ENCODE measurements around the gene FFAR2.
"Not testable (repeated sequence)": the region's sequence is repeated elsewhere in the genome, so short reads cannot be mapped to it uniquely, and the experiment has no call there.

Gene FFAR2

DNA sequence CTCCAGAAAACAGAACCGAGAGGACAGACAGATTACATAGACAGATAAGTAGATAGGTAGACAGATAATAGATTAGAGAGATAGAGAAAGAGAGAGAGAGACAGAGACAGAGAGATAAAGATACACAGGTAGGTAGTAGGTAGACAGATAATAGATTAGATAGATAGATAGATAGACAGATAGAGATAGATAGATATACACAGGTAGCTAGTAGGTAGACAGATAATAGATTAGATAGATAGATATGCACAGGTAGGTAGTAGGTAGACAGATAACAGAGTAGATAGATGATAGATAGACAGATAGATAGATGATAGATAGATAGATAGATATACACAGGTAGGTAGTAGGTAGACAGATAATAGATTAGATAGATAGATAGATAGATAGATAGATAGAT is 10.1 kb downstream of the FFAR2 start:
- DNase-seq = no peak

DNA sequence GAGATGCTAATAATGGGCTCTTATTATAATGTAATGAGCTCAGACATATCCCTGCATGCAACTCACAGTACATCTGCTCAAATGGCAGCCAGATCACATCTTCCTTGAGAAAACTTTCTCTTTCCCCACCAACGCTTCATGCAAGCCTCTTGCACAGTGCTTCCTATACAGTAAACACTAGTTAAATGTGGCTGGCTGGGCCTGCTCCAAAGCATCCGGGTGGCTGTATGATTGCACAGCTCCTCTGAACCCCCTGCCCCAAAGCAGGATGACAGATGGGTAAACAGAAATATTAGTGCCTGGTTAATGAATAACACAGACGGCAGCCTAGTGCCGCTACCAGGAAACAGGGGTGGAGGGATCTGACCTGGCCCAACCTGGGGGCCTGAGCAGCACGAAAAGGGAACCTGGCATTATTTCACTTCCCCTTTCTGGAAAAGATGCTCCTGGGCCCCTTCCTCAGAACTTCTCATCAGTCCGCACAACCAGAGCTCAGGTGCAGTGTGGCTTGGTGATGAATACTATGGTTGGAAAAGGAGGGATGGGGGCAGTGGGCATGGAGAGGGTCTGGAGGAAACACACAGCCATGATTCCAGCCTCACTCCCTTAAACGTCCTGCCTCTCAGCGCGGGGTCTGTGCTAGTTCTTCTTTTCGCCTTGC is 10.8 kb downstream of the FFAR2 start:
- DNase-seq = no peak

DNA sequence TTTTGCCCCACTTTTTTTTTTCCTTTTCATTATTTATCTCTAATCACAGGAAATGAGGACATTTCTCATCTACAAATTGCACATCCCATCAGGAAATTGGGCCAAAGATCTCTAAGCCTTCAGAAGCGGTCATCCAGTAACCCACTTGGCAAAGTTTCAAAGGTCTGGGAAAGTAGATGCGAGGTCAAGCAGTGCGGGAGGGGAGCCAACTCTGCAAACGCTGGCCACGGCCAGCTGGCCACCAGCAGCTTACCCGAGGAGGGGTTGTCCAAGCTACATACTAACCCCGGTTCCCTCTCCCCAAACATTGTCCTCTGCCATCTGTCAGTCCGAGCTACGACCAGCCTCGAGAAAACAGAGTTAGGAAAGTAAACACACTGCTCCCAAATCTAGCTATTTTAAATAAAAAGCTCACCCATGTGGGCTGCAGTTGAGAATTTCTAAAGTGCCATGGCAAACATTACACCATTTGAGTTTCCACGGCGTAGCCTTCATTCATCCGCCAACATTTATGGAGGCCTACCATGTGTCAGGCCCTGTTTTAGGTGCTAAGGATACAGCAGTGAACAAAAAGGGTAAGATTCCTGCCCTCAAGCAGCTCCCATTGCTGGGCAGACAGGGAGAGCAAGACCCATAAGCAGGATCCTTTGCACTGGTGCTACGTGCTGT is 11.5 kb downstream of the FFAR2 start:
- DNase-seq = no peak

DNA sequence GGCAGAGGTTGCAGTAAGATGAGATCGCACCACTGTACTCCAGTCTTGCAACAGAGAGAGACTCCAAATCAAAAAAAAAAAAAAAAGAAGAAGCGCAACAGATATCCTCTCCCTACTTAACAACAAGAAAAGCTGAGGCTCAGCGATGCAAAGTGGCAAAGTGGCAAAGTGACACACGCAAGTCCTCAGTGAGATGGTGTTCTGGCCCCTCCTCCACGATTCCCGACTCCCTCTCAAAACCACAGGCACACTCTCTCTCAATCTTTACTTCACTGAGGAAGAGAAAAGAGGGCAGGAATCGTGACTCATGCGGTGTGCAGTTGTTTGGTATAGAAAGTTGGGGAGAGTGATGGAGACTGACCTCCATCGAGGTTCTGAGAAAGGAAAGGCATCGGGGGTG is 12.6 kb downstream of the FFAR2 start:
- DNase-seq = no peak

DNA sequence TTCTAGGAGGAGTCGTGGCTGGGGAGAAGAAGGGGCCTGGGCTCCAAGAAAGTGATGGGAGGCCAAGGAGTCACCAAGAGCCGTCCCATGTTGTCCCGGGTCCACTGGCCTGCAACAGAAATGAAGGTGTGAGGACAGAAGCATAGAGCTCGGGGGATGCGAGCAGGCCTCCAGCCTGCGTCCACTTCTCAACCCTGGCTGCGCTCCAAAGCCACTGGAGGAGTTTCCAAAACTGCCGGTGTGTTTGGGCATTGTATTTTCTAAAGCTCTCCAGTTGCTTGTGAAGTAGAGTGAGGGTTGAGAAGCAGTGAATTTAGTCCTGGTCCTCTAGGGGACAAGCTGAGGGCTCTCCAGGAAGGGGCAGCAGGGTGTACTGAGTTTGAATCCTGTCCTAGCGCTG is 13.0 kb downstream of the FFAR2 start:
- no peak for DNase-seq

DNA sequence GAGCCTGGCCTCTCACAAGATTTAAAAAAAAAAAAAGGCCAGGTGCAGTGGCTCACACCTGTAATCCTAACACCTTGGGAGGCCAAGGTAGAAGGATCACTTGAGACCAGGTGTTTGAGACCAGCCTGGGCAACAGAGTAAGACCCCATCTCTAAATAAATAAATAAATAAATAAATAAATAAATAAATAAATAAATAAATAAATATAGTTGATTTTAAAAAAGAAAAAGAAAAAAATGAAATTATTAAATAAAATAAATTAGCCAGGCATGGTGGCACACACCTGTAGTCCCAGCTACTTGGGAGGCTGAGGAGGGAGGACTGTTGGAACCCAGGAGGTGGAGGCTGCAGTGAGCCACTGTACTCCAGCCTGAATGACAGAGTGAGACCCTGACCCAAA is 13.7 kb downstream of the FFAR2 start:
- not testable (repeated sequence) for DNase-seq

DNA sequence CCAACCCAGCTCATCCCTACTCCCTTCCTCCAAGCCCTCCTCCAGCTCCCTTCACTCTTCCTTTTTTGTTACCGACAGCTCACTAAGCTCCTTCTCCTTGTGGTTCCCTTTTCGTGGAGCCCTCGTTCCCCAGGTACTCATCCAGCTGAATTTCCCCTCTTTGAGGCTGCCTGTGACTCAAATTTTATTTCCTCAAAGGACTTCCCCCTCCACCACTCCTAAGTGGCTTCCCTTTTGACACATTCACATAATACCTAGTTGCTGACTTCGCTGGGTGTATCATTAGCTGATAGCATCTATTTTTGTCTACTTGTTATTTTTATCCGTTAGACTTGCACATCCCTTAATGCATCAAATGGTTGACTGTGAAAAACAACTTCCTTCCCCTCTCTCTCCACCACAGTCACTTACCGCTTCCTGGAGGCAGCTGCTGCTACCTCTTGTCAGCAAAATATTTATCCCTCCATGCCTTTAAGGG is 14.5 kb downstream of the FFAR2 start:
- no peak for DNase-seq

DNA sequence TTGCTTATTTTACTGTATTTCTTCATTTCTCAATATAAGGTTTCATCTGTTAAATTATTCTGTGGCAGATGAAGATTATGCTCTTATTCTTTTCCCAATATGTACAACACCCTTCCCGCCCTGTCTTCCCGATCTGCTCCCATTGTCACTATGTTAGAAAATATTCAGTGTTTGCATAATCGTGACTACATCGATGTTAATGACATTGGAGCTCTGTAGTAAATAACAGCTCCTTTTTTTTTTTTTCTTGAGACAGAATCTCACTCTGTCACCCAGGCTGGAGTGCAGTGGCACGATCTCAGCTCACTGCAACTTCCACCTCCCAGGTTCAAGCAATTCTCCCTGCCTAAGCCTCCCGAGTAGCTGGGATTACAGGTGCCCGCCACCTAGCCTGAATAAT is 14.9 kb downstream of the FFAR2 start:
- not testable (repeated sequence) for DNase-seq

DNA sequence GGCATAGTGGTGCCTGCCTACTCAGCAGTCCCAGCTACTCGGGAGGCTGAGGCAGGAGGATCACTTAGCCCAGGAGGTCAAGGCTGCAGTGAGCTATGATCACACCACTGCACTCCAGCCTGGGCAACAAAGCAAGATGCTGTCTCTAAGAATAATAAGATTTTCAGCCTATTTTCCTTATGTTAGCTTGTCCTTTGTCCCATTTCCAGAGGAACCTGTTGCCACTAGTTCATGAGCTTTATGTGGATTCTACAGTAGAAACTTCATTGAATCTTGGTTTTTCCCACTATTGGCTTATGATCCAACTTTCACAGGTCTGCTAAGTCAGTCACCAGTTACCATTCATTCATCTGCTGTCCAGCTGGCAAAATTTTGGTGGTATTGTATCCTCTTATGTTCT is 18.2 kb downstream of the FFAR2 start:
- no peak for DNase-seq

DNA sequence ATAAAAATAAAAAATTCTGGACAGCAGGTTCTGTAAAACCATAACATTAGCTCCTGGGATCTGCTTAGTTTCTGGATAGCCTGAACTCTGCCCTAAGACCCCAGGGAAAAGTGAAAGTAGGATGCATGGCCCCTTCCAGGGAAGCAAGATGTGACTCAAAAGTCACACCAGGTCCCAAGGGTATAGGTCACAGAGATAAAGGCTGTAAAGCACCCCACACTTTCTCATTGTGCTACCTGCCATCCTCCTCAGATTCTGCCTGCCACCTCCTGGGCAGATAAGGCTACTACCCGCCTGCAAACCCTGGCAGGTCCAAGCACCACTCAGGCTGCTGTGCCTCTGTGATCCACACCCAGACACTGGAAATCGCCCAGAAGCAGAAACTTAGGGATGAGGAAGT is 20.6 kb downstream of the FFAR2 start:
- DNase-seq = peak; percentile 3

DNA sequence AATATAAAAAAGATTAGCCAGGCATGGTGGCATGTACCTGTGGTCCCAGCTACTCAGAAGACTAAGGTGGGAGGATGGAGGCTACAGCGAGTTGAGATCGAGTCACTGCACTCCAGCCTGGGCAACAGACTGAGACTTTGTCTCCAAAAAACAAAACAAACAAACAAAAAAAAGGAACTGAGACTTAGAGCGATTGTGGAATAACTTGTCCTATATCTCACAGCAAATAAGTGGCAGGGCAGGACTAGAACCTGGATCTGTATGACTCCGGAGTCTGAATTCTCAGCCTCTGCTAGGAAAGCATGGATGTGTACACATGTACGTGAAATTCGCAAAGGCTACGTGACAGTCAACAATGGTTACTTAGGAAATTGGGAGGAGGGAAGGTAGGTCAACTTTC is 22.1 kb downstream of the FFAR2 start:
- no peak for DNase-seq

DNA sequence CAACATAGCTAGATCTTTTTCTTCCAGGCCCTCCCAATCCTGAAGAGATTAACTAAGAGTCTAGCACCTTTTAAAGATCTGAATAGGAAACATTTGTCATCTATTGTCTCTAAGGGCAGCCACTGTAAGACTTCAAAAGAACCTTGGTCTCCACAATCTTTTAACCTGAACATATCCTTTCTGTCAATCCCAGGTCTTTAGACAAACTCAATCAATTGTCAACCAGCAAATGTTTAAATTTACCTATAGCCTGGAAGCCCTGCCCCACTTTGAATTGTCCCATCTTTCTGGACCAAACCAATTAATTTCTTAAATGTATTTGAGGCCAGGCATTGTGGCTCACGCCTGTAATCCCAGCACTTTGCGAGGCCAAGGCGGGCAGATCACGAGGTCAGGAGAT is 23.0 kb downstream of the FFAR2 start:
- DNase-seq = not testable (repeated sequence)

DNA sequence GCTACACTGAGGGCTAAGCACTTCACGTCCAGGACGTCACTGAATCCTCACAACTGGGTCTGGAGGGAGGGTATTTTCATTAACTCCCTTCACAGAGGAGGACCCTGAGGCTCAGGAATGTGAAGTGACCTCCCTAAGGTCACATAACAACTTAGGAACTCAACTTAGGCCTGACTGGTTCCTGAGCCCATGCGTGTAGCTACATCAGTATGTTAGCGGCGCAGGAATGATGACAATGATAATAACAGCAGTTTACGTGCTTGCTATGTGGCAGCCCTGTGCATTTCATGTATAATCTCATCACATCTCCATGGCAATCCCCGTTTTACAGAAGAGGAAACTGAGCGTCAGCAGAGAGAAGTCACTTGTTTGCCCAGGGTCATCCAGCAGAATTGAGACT is 23.9 kb downstream of the FFAR2 start:
- DNase-seq = no peak

DNA sequence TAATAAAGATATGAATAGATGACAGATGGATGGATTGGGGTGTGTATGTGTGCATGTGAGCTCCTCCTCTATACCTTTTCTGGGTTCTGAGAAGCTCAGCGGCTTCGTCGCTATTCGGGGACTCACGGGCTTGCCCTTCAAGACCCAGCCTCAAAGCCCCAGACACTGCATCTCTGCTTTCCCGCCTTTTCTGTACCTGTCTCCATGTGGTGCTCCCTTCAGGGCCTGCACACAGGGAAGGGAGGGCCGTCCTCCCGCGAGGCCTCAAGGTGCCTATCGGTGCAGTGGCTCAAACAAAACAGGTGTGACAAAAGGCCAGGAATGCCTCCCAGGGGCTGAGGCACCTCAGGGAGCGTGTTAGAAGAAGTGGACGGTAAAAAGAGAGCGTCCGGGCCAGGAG is 26.0 kb downstream of the FFAR2 start:
- DNase-seq = no peak

DNA sequence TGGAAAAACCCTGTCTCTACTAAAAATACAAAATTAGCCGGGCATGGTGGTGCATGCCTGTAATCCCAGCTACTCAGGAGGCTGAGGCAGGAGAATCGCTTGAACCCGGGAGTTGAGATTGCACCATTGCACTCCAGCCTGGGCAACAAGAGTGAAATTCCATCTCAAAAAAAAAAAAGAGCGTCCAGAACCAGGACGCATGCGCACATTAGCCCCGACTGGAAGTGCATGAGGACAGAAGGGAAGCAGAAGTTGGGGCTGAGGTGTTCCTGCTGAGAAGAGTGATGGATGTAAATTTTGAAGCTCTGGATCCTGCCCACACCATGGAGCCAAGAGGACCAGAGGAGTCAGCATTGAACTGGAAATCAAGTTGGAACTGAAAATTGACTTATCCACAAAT is 26.5 kb downstream of the FFAR2 start:
- not testable (repeated sequence) for DNase-seq

DNA sequence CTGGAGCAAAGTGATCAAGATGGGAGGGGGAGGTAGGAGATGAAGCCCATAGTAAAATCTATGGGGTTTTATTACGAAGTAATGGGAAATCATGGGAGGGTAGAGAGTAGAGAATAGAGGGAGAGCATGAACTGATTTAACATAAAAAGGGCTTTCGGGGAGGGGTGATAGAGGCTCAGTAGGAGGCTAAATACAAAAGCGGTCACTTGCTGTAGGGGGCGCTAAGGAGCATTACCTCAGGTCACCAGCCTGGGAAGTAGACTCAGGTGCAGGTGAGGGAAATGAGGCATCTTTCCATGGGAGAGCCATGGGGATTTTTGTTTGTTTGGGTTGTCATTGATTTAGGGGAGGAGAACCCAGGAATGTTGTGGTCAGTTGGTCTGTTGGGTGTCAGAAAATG is 28.1 kb downstream of the FFAR2 start:
- no peak for DNase-seq

DNA sequence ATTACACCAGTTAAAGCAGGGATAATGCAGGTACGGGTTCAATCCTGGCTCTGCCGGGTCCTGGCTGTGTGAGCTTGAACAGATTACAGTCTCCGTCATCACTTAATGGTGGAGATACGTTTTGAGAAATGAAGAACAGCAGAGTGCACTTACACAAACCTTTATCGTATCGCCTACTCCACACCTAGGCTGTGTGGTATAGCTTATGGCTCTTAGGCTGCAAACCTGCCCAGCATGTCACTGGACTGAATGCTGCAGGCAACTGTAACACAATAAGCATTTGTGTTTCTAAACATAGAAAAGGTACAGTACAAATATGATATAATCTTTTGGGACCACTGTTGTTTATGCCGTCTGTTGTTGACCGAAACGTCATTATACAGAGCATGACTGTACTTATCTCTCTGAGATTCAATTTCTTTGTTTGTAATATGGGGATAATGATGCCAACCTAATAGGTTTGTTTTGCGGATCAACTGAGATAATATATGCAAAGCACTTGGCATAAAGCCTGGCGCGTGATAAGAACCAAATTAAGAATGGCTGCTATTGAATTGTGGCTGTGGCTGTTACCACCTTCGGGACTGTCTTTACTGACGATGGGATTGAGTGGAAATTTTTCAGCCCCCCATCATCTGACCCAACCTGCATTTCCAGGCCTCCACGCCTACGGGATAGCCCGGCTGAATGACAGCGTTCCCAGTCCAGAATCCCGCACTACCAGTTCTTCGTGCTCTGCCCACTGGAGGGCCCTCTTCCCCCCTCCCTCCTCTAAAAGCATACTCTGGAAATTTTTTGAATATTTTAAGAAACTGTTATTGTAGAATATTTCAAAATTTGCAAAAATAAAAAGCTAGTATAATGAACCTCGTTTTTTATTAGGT is 31.0 kb downstream of the FFAR2 start:
- DNase-seq = no peak

DNA sequence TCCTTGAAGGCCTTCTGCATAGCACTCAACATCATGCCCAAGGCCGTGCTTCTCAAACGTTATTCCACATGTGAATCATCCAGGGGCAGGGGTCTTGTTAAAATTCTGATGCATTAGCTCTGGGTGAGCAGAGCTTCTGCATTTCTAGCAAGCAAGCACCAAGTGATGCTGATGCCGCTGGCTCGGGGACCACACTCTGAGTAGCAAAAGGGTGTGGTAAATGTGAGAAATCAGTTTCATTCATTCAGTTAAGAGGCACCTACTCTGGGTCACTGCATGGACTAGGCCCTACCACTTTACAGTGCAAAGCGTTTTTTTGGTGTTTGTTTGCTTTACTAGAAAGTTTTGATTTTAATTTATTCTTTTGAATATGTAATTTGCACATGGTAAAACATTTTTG is 35.0 kb downstream of the FFAR2 start:
- DNase-seq = no peak

DNA sequence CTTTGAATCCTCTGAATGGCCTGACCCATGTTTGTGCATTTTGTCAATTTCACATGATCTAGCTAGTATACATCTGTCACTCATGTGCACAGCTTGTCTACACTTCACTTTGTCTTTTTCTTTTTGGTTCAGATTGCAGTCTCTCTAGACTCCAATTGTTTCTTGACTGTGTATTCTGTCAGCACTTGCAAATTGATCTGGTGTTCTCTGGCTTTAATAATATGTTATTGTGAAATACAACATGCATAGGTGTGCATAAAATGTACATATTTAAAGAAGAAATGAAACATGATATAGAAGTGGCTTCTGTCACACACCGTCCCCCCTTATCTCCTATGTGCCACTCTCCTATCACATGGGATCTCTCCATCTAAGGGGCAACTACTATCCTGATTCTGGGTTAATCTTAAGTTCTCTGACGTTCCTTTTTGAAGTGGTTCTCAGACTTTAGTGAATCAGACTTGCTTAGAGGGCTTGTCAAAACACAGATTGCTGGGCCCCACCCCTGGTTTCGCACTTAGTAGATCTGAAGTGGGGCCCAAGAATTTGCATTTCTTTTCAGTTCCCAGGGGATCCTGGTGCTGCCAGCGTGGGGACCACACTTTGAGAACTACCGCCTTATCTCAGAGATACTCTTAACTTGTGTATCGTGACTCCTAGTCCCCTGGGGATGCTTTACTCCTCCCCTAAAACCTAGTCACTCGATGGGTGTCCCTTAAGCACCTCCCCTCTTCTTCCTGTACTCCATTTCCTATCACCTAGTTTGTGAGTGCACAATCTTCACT is 36.4 kb downstream of the FFAR2 start:
- no peak for DNase-seq

DNA sequence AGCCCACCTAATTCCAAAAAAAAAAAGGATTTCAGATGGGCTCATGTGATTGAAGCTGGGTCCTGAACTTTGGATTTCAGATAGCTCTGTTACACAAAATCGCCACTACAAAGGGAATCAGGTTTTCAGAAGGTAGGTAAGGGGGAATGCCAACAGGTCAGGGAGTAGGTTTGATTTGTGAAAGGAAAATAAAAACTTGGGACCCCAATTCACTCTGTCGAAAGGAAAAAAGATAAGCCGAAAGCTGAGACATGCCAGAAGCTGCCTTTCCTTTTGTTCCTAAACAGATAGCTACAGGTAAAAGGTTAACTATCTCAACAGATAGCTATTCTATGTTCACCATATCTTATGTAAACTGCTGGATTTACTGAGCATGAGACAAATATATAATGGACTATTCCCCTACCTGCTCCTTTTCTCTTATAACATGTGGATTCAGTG is 38.2 kb downstream of the FFAR2 start:
- DNase-seq = no peak

DNA sequence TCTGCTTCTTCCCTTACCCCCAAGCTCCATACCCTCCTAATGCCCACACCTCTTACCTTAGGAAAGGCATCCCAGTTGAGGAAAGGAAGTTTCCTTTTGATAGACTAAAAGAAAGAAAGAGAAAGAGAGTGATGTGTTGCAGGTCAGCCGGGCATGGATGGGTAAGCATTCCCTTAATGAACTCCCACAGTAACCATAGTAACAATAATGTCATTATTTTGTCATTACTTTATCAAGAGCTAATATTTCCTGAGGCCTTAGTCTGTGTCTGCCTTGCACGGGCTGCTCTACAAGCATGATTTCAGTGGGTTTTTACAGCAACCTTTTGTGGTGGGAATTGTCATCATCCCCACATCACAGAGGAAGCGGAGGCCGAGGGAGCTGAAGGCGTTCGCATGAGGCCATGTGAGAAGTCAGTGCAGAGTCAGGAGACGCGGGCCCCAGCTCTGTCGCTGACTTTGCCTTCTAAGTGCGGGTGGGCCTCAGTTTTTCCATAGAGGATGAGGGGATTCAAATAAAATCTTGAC is 39.7 kb downstream of the FFAR2 start:
- no peak for DNase-seq

DNA sequence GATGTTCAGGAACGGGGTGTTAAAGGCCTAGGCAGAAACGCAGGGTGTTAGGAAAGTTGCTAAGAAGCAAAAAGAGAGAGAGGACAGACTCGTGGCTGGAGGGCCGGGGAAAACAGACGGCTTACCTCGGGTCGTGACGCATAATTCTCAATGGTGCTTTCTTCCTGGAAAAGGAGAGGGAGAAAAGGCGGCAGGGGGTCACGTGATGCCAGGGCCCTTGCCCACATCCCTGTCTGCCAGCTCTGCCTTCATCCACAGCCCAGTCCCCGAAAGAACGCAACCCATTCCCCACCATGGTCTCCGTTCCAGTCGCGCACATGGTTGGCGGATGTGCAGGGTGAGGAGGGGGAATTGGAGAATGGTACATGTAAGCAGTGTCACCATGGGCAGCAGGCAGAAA is 40.6 kb downstream of the FFAR2 start:
- DNase-seq = no peak

DNA sequence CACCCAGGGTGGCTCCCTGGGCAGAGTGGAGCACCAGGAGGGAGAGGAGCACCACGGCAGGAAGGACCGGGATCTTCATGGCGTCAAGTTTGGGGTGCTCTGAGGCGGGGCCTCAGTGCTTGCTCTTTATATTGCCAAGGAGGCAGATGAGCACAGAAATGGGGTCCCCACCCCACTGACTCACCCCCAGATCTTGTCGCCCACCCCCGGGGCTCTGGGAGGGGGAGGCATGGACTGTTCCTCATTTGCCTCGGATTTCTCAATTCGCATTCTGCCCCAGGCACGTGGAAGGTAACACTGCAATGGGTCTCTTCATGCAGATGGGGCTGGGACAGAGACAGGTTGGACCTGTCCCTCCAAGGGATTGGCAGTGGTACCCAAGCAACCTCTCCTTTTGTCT is 42.3 kb downstream of the FFAR2 start, which contains the start of gene KRTDAP:
KRTDAP (minus strand) TSS at position 101 of the 400 bp plus-strand sequence; CDS start at position 79, 22 bp downstream.
- no peak for DNase-seq
